ENCODE measurements around the gene PSTPIP1. TPM values are rescaled to one million over a fixed set of nuclear protein-coding genes. Genes with fewer than 3 reads are reported as not detected.
A peak's percentile ranks its signal among the peaks of the same experiment; 100 is the strongest.

Gene PSTPIP1
- total and polyA plus RNA-seq, 10 donors, result 31.1 to 150 (median 84.0) TPM

- peak overlapping the region in 7 of 8 donors; percentile 44 to 89 (median 73) for H3K27ac ChIP-seq
- H3K27me3 ChIP-seq (replicated peaks in 1 of 7), result no peaks in the 10 kb centered on the region
- DNase-seq, result no peak
- intact Hi-C loops (cut with DNase I; ENCODE audit: low total_unique reads), result no loop called here
- WGBS, 5 donors, result 45 to 75% (median 47%) methylated on average over 3 to 4 of the region's 4 CpGs
- H3K9me3 ChIP-seq, result no peaks in the 10 kb centered on the region
- H3K4me3 ChIP-seq, result peak overlapping the region in 1 of 8 donors; percentile 47
- H3K4me1 ChIP-seq, result peaks cover 23 to 100% (median 80%) of the 10 kb centered on the region in 6 donors
- TF ChIP-seq CTCF (IDR thresholded peaks at IDR 0.05 in 8 of 11, conservative IDR thresholded peaks at IDR 0.05 in 3 of 11) (no peak), POLR2AphosphoS5 (IDR thresholded peaks at IDR 0.05) (peak in 1 of 3 donors; percentile 33)
- H3K36me3 ChIP-seq, result peaks cover 0 to 33% (median 0%) of the 10 kb centered on the region in 6 donors
Measured at GRCh38 chr15:77012868-77013267, 17.9 kb downstream of the PSTPIP1 start.

- peak; percentile 27 to 54 (median 40) for TF ChIP-seq POLR2AphosphoS5 (IDR thresholded peaks at IDR 0.05)
- peak in 3 of 11 experiments; percentile 18 to 31 (median 22) for TF ChIP-seq CTCF (IDR thresholded peaks at IDR 0.05 in 8 of 11, conservative IDR thresholded peaks at IDR 0.05 in 3 of 11)
- no peak for TF ChIP-seq POLR2A (IDR thresholded peaks at IDR 0.05)
- WGBS, 5 donors, result 41 to 63% (median 48%) methylated on average over 6 of the region's 6 CpGs
- no peaks in the 10 kb centered on the region for H3K27me3 ChIP-seq (replicated peaks in 1 of 7)
- peak overlapping the region in 7 of 8 donors; percentile 55 to 89 (median 73) for H3K27ac ChIP-seq
- DNase-seq, result peak; percentile 90
- intact Hi-C loops (cut with DNase I; ENCODE audit: low total_unique reads), result no loop called here
- no peaks in the 10 kb centered on the region for H3K9me3 ChIP-seq
- peaks cover 0 to 33% (median 6%) of the 10 kb centered on the region in 6 donors for H3K36me3 ChIP-seq
- H3K4me3 ChIP-seq, result peak overlapping the region in 1 of 8 donors; percentile 47
- H3K4me1 ChIP-seq, result peaks cover 24 to 100% (median 86%) of the 10 kb centered on the region in 6 donors
Measured at GRCh38 chr15:77013776-77014131, 18.8 kb downstream of the PSTPIP1 start.

- peak; percentile 89 for DNase-seq
- Histone ChIP-seq H3K4me1 (peaks cover 24 to 100% (median 88%) of the 10 kb centered on the region in 6 donors), H3K9me3 (no peaks in the 10 kb centered on the region), H3K36me3 (peaks cover 0 to 33% (median 8%) of the 10 kb centered on the region in 6 donors), H3K27me3 (replicated peaks in 1 of 7) (no peaks in the 10 kb centered on the region), H3K27ac (peak overlapping the region; percentile 28 to 89 (median 70)), H3K4me3 (peak overlapping the region in 1 of 8 donors; percentile 47)
- intact Hi-C loops (cut with DNase I; ENCODE audit: low total_unique reads), result no loop called here
- no peak for TF ChIP-seq POLR2A (IDR thresholded peaks at IDR 0.05)
- peak in 2 of 3 donors; percentile 60 for TF ChIP-seq POLR2AphosphoS5 (IDR thresholded peaks at IDR 0.05)
- no peak for TF ChIP-seq CTCF (IDR thresholded peaks at IDR 0.05 in 8 of 11, conservative IDR thresholded peaks at IDR 0.05 in 3 of 11)
- WGBS, 5 donors, result 38 to 60% (median 55%) methylated on average over 18 to 23 of the region's 23 CpGs
Measured at GRCh38 chr15:77014132-77015081, 19.5 kb downstream of the PSTPIP1 start.

Measured in spleen (tissue), 11 donors.